Skeletal muscle tissue (tissue), 4 donors: ENCODE measurements around the gene SSPN. TPM values are rescaled to one million over a fixed set of nuclear protein-coding genes. Genes with fewer than 3 reads are reported as not detected.

Experiments
- H3K27ac ChIP-seq: one replicate; pipeline ENCODE4 v1.7.0; 2013; ENCODE audit warnings: mild to moderate bottlenecking, low read depth, low read length, inconsistent platforms
- H3K27me3 ChIP-seq, 3 donors: one replicate each; pipeline ENCODE4 v1.7.0; 2013; ENCODE audit warnings: low read length in 3 of 3; ENCODE audit not compliant: control insufficient read depth in 3 of 3, insufficient read depth in 3 of 3
- H3K36me3 ChIP-seq, 3 donors: one replicate each; pipeline ENCODE4 v1.7.0; 2013; ENCODE audit warnings: low read length in 3 of 3; ENCODE audit not compliant: control insufficient read depth in 3 of 3, insufficient read depth in 3 of 3
- H3K4me1 ChIP-seq, 3 donors: one replicate each; pipeline ENCODE4 v1.7.0; 2013; ENCODE audit warnings: low read length in 3 of 3, mild to moderate bottlenecking in 3 of 3; ENCODE audit not compliant: control insufficient read depth in 3 of 3, insufficient read depth in 3 of 3
- H3K4me3 ChIP-seq, 3 donors: one replicate each; pipeline ENCODE4 v1.7.0; 2013; ENCODE audit warnings: low read length in 3 of 3
- H3K9ac ChIP-seq, 3 donors: one replicate each; pipeline ENCODE4 v1.7.0; 2013; ENCODE audit warnings: low read length in 3 of 3, mild to moderate bottlenecking in 3 of 3, moderate library complexity in 2 of 3, low read depth in 1 of 3
- H3K9me3 ChIP-seq, 3 donors: one replicate each; pipeline ENCODE4 v1.7.0; 2013; ENCODE audit warnings: low read length in 3 of 3; ENCODE audit not compliant: control insufficient read depth in 3 of 3
- total RNA-seq: library from RNA; depleted of rRNA; stranded (reverse); fragments of >200 nt; gene quantifications from one replicate; pipeline ENCODE4 v1.2.3, GENCODE V29; 2014
- donor health status: Osteomylitis.

Gene SSPN, protein sequence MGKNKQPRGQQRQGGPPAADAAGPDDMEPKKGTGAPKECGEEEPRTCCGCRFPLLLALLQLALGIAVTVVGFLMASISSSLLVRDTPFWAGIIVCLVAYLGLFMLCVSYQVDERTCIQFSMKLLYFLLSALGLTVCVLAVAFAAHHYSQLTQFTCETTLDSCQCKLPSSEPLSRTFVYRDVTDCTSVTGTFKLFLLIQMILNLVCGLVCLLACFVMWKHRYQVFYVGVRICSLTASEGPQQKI
- 56.9 TPM for total RNA-seq

GRCh38 chr12:26195250-26195640, at the start of gene SSPN:
Gene SSPN, plus strand, starts transcription at chr12:26195573. Its CDS starts 100 bp downstream, at chr12:26195673.
- Histone ChIP-seq H3K9ac (peak within 1 kb of the TSS; percentile 84 to 97 (median 91)), H3K4me1 (peaks cover 16 to 24% (median 22%) of the 10 kb centered on the region in 3 donors)

GRCh38 chr12:26148291-26148690, 47.1 kb upstream of the SSPN start:
- Histone ChIP-seq H3K27me3 (no peaks in the 10 kb centered on the region), H3K27ac (no peak overlapping the region), H3K9ac (no peak overlapping the region), H3K9me3 (no peaks in the 10 kb centered on the region), H3K4me3 (no peak overlapping the region), H3K4me1 (peaks cover 0 to 3% (median 1%) of the 10 kb centered on the region in 3 donors), H3K36me3 (no peaks in the 10 kb centered on the region)

More at GRCh38 chr12:26195250-26195640, at the start of gene SSPN:
- no peaks in the 10 kb centered on the region for H3K9me3 ChIP-seq
- peak within 1 kb of the TSS; percentile 77 to 94 (median 94) for H3K4me3 ChIP-seq
- H3K27me3 ChIP-seq, result no peaks in the 10 kb centered on the region
- peak within 1 kb of the TSS; percentile 88 for H3K27ac ChIP-seq
- no peaks in the 10 kb centered on the region for H3K36me3 ChIP-seq

DNA sequence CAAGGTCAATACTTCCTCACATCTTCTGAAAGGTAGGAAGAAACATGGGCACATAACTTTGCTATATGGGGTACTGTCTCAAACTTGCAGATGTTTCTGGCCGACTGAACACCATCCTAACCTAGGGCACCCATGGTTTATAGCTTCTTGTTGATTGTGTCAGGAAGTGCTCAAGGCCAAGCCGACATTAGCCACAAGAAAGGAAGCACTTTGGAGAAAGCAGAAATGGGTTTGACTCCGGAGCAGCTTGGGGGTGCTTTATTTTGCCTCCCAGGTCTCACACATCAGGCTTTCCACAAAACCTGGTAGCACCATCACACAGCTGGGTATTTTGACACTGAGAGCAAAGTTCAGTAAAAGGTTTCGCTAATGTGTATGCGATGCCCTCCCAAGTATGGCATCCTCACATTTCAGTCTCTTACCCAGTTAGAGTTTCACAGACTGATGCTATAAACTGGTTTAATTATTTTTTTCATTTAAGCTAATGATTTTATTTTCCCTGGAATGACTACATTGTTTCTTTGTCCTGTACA, 45.3 kb upstream of the SSPN start:
- no peak overlapping the region for H3K27ac ChIP-seq
- H3K4me1 ChIP-seq, result peaks cover 4 to 11% (median 11%) of the 10 kb centered on the region in 3 donors
- H3K9ac ChIP-seq, result no peak overlapping the region
- no peaks in the 10 kb centered on the region for H3K36me3 ChIP-seq
- no peaks in the 10 kb centered on the region for H3K9me3 ChIP-seq
- H3K27me3 ChIP-seq, result no peaks in the 10 kb centered on the region
- H3K4me3 ChIP-seq, result no peak overlapping the region

GRCh38 chr12:26150736-26151450, 44.5 kb upstream of the SSPN start:
- no peaks in the 10 kb centered on the region for H3K9me3 ChIP-seq
- H3K36me3 ChIP-seq, result no peaks in the 10 kb centered on the region
- H3K9ac ChIP-seq, result no peak overlapping the region
- H3K27me3 ChIP-seq, result no peaks in the 10 kb centered on the region
- peaks cover 4 to 11% (median 11%) of the 10 kb centered on the region in 3 donors for H3K4me1 ChIP-seq
- no peak overlapping the region for H3K4me3 ChIP-seq
- H3K27ac ChIP-seq, result no peak overlapping the region

- H3K4me1 ChIP-seq, result peaks cover 4 to 11% (median 11%) of the 10 kb centered on the region in 3 donors
- H3K4me3 ChIP-seq, result no peak overlapping the region
- H3K9ac ChIP-seq, result no peak overlapping the region
- H3K9me3 ChIP-seq, result no peaks in the 10 kb centered on the region
- H3K36me3 ChIP-seq, result no peaks in the 10 kb centered on the region
- no peaks in the 10 kb centered on the region for H3K27me3 ChIP-seq
- H3K27ac ChIP-seq, result peak overlapping the region; percentile 23
Measured at GRCh38 chr12:26152507-26153102, 42.8 kb upstream of the SSPN start.

DNA sequence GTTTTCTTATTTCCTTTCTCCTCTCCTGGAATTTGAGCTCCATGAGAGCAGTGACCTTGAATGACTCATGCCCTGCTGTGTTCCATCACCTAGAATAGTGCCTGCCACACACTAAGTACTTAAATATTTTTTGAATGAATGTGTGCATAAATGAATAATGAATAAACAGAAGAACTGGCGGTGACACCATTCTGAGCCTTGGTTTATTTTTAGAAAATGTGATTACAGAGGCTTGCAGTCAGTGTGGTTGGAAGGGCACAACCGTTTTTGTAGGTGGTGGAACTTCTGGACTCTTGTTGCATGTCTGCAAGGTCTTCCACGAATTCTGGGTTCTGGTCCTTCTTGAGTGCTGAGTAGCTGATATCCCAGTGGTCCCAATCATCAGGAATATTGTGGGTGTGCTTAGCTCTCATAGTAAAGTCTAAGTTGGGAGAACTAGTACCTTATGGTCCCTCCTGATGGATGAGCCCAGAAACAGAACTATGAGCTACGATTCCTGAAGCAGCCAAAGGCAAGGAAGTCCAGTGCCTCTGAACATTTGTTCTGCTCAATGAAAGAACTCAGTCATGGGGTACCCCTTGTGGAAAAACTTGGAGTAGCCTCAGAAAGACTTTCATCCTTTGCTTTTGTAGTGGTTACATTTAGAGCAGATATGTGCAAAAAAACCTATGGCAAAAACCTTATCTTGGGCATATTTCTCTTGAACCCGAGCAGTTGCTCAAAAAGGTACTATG, 41.8 kb upstream of the SSPN start:
- H3K4me3 ChIP-seq, result peak overlapping the region in 1 of 3 donors; percentile 29
- peaks cover 4 to 11% (median 11%) of the 10 kb centered on the region in 3 donors for H3K4me1 ChIP-seq
- H3K9ac ChIP-seq, result no peak overlapping the region
- no peaks in the 10 kb centered on the region for H3K9me3 ChIP-seq
- peak overlapping the region; percentile 23 for H3K27ac ChIP-seq
- no peaks in the 10 kb centered on the region for H3K36me3 ChIP-seq
- H3K27me3 ChIP-seq, result no peaks in the 10 kb centered on the region

DNA sequence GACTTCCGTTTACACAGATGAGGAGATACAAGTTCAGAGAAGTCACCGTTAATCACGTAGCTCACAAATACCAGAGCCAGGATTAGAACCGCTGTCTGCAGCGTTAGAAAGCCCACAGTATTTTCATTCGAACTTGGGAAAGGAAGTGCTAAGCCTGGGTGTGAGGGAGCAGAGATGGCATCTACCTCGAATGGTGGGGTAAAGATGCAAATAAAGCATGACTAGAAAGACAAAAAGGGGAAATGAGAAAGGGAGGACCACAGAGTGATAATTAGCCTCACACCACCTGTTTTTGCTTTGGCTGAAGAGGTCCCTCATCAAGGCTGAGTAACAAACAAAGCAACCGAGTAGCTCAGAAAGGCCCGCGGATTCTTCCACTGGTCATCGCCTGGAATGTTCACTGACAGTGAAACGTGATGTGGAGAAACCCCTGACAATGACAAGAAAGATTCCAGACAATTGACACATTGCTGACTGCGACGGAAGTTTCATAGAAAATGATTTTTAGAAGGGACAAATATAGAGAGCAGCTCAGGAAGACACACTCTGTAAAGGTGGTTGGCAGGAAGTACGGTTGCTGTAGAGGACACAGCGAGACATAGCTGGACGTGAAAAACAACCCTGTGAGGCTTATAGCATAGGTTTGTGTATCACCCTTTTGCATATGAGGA, 39.0 kb upstream of the SSPN start:
- H3K36me3 ChIP-seq, result no peaks in the 10 kb centered on the region
- no peak overlapping the region for H3K27ac ChIP-seq
- no peak overlapping the region for H3K4me3 ChIP-seq
- H3K4me1 ChIP-seq, result peaks cover 4 to 11% (median 11%) of the 10 kb centered on the region in 3 donors
- no peak overlapping the region for H3K9ac ChIP-seq
- H3K27me3 ChIP-seq, result no peaks in the 10 kb centered on the region
- no peaks in the 10 kb centered on the region for H3K9me3 ChIP-seq

GRCh38 chr12:26157001-26157400, 38.4 kb upstream of the SSPN start:
- no peaks in the 10 kb centered on the region for H3K27me3 ChIP-seq
- H3K4me1 ChIP-seq, result peaks cover 4 to 11% (median 11%) of the 10 kb centered on the region in 3 donors
- H3K9me3 ChIP-seq, result no peaks in the 10 kb centered on the region
- H3K36me3 ChIP-seq, result no peaks in the 10 kb centered on the region
- no peak overlapping the region for H3K27ac ChIP-seq
- no peak overlapping the region for H3K9ac ChIP-seq
- no peak overlapping the region for H3K4me3 ChIP-seq

DNA sequence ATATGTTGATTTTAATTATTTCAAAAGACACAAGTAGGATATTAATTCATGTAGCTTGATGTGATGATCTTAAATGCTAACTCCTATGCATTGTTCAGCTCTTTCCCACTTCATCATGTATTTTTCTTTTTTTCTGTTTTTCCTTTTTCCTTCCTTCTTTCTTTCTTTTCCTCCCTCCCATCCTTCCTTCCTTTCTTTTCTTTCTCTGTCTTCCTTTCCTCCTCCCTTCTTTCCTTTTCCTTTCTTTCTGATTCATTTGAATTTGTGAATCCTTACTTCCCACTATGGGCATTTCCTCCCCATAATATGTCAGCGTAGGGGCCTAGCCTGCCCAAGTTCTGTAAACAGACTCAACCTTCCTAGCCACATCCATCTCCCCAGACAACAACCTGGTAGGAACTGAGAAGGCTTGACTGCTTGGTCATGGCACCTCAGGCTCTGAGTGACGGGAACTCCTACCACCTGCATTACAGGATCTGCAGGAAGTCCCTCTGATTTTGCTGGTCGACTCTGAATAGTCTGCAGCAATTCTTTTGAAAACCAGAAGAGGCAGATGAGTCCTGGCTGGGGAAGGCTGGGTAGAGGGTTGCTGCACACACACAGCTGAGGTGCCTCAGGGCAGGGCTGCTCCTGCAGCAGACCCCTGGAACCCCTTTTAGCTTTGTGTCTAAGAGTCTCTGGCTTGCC, 37.2 kb upstream of the SSPN start:
- no peaks in the 10 kb centered on the region for H3K27me3 ChIP-seq
- H3K4me1 ChIP-seq, result peaks cover 4 to 11% (median 8%) of the 10 kb centered on the region in 3 donors
- no peak overlapping the region for H3K27ac ChIP-seq
- H3K36me3 ChIP-seq, result no peaks in the 10 kb centered on the region
- no peaks in the 10 kb centered on the region for H3K9me3 ChIP-seq
- H3K9ac ChIP-seq, result no peak overlapping the region
- no peak overlapping the region for H3K4me3 ChIP-seq
